Mucosa of stomach (tissue), 1 donor: ENCODE data around the gene MLLT3.

Experiments
- H3K27me3 ChIP-seq: one replicate; pipeline ENCODE4 v1.7.0; 2013; ENCODE audit warnings: mild to moderate bottlenecking, low read length; ENCODE audit not compliant: control insufficient read depth, insufficient read depth
- H3K36me3 ChIP-seq: one replicate; pipeline ENCODE4 v1.7.0; 2013; ENCODE audit warnings: low read length; ENCODE audit not compliant: control insufficient read depth, insufficient read depth
- H3K4me1 ChIP-seq: one replicate; pipeline ENCODE4 v1.7.0; 2013; ENCODE audit warnings: mild to moderate bottlenecking, low read length; ENCODE audit not compliant: control insufficient read depth, insufficient read depth
- H3K4me3 ChIP-seq: one replicate; pipeline ENCODE4 v1.7.0; 2013; ENCODE audit warnings: low read length
- H3K9ac ChIP-seq: one replicate; pipeline ENCODE4 v1.7.0; 2013; ENCODE audit warnings: mild to moderate bottlenecking, low read length, moderate library complexity
- H3K9me3 ChIP-seq: one replicate; pipeline ENCODE4 v1.7.0; 2013; ENCODE audit warnings: mild to moderate bottlenecking, low read length, moderate library complexity; ENCODE audit not compliant: control insufficient read depth
- donor health status: Pancreatic carcinoma.

The MLLT3 gene

DNA sequence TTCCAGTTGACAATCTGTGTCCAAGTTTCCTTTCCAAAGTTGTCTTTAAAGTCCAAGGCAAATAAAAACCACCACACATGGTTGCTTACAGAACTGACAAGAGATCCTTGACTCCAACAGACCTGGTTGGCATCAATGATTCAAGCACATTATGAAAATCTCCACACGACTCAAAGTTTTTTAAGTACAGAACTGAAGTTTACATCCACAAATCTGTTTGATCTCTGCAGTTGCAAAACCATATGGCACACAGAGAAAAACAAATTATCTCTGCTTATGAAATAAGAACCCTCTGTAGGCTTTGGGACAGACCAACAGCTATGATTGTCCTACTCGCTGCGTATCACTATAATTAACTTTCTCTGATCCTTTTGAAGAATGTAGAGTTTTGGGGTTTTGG, 60.8 kb downstream of the MLLT3 start:
- H3K4me3 ChIP-seq: no peak overlapping the region
- H3K36me3 ChIP-seq: no peaks in the 10 kb centered on the region
- peaks cover 28% of the 10 kb centered on the region for H3K4me1 ChIP-seq
- H3K9me3 ChIP-seq: no peaks in the 10 kb centered on the region
- no peaks in the 10 kb centered on the region for H3K27me3 ChIP-seq
- H3K9ac ChIP-seq: no peak overlapping the region

DNA sequence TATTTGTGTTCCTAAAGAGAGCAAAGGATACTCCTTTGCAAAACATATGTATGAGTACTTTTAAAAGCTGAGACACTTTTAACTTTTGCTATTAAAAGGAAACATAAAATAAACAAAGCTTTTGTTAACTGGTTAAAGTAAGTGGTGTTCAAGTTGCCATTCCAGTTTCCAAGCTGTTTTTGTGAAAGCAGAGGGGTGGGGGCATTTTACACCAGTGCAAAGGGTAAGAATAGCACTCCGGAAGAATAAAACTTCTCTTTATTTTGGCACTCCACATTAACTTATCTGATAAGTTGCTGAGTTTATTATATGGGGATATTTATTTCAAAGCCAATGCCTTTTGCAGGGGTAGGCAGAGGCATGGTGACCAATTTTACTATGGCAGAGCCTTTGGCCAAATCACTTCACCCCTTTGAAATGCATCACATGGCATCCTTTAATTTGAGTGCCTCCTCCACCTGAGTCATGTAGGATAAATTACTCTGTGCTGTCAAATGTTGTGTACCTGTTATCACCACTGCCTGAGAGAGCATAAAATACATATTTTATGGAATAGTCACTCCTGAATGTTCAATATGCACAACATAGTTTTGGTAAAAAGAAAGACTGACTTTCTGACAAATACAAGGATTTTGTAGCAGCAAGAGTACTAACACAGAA, 62.9 kb downstream of the MLLT3 start:
- Histone ChIP-seq H3K36me3 (no peaks in the 10 kb centered on the region), H3K27me3 (no peaks in the 10 kb centered on the region), H3K4me1 (peaks cover 27% of the 10 kb centered on the region), H3K4me3 (no peak overlapping the region), H3K9me3 (no peaks in the 10 kb centered on the region), H3K9ac (no peak overlapping the region)

- Histone ChIP-seq H3K9ac (no peak overlapping the region), H3K4me3 (no peak overlapping the region), H3K36me3 (no peaks in the 10 kb centered on the region), H3K27me3 (no peaks in the 10 kb centered on the region), H3K4me1 (peaks cover 20% of the 10 kb centered on the region), H3K9me3 (no peaks in the 10 kb centered on the region)
Observed at GRCh38 chr9:20558566-20559016, 63.7 kb downstream of the MLLT3 start.

DNA sequence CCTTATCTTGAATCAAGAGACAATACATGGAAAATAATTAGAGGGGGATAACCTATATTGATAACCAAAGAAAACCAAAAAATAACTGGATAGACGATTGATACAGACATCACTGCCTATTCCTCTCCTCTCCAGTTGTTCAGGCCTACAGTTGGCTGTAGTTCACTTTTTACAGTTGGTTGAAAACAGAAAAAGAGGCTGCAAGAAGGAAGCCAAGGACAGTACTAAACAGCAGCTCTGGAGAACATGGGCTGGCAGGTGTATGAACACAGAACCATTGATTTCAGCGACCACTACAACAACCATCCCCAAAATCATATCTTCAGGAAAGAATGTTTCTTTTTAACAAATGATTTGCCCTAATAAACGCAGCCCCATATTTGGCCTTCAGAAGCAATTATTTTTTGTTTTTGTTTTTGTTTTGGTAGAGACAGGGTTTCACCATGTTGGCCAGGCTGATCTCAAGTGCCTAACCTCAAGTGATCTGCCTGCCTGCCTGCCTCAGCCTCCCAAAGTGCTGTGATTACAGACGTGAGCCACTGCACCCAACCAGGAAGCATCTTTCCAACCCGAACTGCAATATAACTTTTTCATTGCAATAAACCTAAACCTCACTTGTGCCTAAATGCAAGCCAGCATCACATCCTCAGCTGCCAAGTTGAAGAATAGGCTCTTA, 64.3 kb downstream of the MLLT3 start:
- Histone ChIP-seq H3K4me1 (peaks cover 19% of the 10 kb centered on the region), H3K9ac (no peak overlapping the region), H3K27me3 (no peaks in the 10 kb centered on the region), H3K4me3 (no peak overlapping the region), H3K9me3 (no peaks in the 10 kb centered on the region), H3K36me3 (no peaks in the 10 kb centered on the region)

DNA sequence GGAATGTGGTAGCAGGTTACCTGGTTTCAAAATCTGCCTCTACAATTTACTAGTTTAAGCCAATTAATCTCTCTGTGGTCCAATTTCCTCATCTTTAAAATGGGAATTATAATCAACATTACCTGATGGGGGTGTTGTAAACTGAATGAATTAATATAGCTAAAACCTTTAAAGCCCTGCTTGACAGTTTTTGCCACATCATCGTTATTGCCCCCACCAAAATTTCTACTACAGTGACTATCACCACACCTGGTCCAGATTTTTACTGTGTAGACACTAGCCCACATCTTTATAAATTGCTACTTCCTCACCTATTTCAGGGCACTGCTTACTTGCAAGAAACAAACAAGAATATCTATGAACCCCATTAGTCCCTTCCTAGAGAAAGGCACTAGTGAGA, 65.0 kb downstream of the MLLT3 start:
- Histone ChIP-seq H3K27me3 (no peaks in the 10 kb centered on the region), H3K36me3 (no peaks in the 10 kb centered on the region), H3K4me3 (no peak overlapping the region), H3K9me3 (no peaks in the 10 kb centered on the region), H3K4me1 (peaks cover 18% of the 10 kb centered on the region), H3K9ac (no peak overlapping the region)

- H3K9ac ChIP-seq: no peak overlapping the region
- no peaks in the 10 kb centered on the region for H3K27me3 ChIP-seq
- no peaks in the 10 kb centered on the region for H3K9me3 ChIP-seq
- no peak overlapping the region for H3K4me3 ChIP-seq
- H3K36me3 ChIP-seq: no peaks in the 10 kb centered on the region
- peaks cover 31% of the 10 kb centered on the region for H3K4me1 ChIP-seq
Observed at GRCh38 chr9:20553558-20554149, 68.6 kb downstream of the MLLT3 start.

DNA sequence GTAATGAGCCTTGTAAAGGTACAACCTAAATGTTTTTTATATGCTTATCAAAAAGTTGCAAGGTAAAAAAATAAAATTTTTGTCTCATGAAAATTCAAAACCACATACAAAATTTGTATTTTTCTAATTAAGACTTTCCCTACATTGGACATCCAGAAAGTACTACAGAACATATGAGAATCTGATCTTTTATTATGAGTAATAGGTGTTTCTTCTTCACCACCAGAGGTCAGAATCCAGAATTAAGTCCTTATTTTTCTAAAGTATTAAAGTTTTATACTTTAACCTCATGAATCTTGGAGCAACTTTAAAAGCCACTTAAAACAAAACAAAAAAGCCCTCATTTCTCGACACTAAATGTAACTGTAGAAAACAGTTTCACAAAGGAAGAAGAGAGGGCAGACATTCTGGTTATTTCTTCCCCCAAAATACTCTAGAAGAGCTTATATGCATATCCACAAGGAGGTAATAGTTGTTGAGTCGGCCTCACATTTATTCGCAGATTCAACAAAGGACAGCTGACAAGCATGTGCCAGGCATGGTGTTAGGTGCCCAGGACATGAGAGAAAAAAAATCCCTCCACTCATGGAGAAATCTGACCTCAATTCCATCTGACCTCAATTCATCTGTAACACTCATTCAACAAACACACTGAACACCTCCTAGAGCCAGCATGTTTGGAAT, 69.3 kb downstream of the MLLT3 start:
- Histone ChIP-seq H3K4me3 (no peak overlapping the region), H3K4me1 (peaks cover 24% of the 10 kb centered on the region), H3K9me3 (no peaks in the 10 kb centered on the region), H3K27me3 (no peaks in the 10 kb centered on the region), H3K9ac (no peak overlapping the region), H3K36me3 (no peaks in the 10 kb centered on the region)

DNA sequence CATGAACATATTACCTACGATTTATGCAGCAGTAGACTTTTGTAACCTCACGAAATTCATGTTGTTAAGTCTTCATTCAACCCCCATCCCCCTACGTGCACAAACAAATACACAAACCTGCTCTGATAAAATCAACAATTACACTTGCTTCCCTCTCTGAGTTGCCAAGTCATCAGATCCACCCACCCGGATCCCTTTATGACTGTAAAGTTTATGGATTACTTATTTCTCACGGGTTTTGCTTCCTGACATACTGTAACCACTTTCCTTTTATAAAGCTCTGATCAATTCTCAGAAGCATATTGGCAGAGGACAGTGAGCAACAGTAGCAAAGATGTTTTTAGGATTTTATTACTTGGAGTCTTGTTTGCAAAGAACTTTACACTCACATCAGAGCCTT, 70.5 kb downstream of the MLLT3 start:
- Histone ChIP-seq H3K36me3 (no peaks in the 10 kb centered on the region), H3K4me3 (no peak overlapping the region), H3K9ac (no peak overlapping the region), H3K4me1 (peaks cover 23% of the 10 kb centered on the region), H3K9me3 (no peaks in the 10 kb centered on the region), H3K27me3 (no peaks in the 10 kb centered on the region)

DNA sequence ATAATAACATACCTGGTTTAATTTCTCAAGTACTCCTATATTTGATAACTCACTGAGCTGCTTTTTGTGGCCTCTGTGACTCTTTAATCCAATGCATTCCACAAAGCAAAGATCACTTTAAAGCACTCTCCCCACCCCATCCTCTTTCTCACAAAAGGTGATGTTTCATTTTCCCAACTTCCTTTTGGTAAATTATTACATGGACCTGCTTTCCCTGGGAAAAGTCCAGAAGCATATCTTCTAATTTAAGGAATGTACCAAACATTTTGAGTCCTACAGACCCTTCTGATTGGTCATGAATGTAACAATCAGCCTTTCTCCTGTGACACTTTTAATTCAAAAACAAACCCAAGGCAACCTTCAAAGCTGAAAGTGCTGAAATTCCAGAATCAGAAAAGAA, 71.1 kb downstream of the MLLT3 start:
- Histone ChIP-seq H3K9ac (no peak overlapping the region), H3K4me1 (peaks cover 23% of the 10 kb centered on the region)

GRCh38 chr9:20550326-20550725, 72.0 kb downstream of the MLLT3 start:
- no peaks in the 10 kb centered on the region for H3K36me3 ChIP-seq
- H3K27me3 ChIP-seq: no peaks in the 10 kb centered on the region
- H3K9me3 ChIP-seq: no peaks in the 10 kb centered on the region
- peaks cover 23% of the 10 kb centered on the region for H3K4me1 ChIP-seq
- H3K4me3 ChIP-seq: no peak overlapping the region
- H3K9ac ChIP-seq: no peak overlapping the region

More for the DNA sequence above, 71.1 kb downstream of the MLLT3 start:
- Histone ChIP-seq H3K9me3 (no peaks in the 10 kb centered on the region), H3K36me3 (no peaks in the 10 kb centered on the region), H3K27me3 (no peaks in the 10 kb centered on the region), H3K4me3 (no peak overlapping the region)

- no peaks in the 10 kb centered on the region for H3K36me3 ChIP-seq
- H3K27me3 ChIP-seq: no peaks in the 10 kb centered on the region
- H3K9me3 ChIP-seq: no peaks in the 10 kb centered on the region
- H3K9ac ChIP-seq: no peak overlapping the region
- H3K4me1 ChIP-seq: peaks cover 23% of the 10 kb centered on the region
- no peak overlapping the region for H3K4me3 ChIP-seq
Observed at GRCh38 chr9:20549053-20549452, 73.2 kb downstream of the MLLT3 start.

DNA sequence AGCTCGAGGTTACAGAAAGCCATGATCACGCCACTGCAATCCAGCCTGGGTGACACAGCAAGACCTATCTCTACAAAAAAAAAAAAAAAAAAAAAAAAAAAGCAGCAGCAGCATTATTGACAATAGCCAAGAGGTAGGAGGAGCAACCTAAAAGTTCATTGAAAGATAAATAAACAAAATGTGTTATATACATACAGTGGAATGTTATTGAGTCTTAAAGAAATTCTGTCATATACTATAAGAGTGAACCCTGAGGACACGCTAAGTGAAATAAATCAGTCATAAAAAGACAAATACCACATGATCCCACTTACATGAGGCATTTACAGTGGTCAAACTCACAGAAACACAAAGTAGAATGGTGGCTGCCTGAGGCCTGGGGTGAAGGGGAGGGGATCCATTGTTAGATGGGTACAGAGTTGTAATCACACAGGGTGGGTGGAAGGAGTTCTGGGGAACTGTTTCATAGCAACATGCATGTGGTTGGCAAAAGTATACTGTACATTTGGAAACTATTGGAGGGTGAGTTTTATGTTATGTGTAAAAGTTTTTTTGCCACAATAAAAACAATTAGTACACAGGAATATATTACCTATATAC, 77.2 kb downstream of the MLLT3 start:
- no peaks in the 10 kb centered on the region for H3K27me3 ChIP-seq
- no peak overlapping the region for H3K9ac ChIP-seq
- H3K4me3 ChIP-seq: no peak overlapping the region
- H3K4me1 ChIP-seq: no peaks in the 10 kb centered on the region
- H3K36me3 ChIP-seq: no peaks in the 10 kb centered on the region
- H3K9me3 ChIP-seq: no peaks in the 10 kb centered on the region
